Activated naive CD4-positive, alpha-beta T cell treated with anti-CD3 and anti-CD28 coated beads for 36 hours (primary cell): Measurements from ENCODE around the gene TMEM238. TPM values are rescaled to one million over a fixed set of nuclear protein-coding genes. Genes with fewer than 3 reads are reported as not detected.

ENCODE experiments used
- CTCF ChIA-PET: fragments of 350-600 bp; sonication (Branson Sonifier 250); formaldehyde crosslinking; loops from one replicate; lab custom pipeline; 2021; ENCODE audit warnings: antibody characterized with exemption; lab: Charles Lee
- DNase-seq: peaks from one replicate; pipeline ENCODE4 v3.0.0-alpha.2; 2020
- H3K27ac Mint-ChIP-seq: one replicate; pipeline ENCODE4 v1.8.0; 2021; ENCODE audit warnings: mild to moderate bottlenecking, mixed read lengths
- H3K27me3 Mint-ChIP-seq: one replicate; pipeline ENCODE4 v1.8.0; 2021; ENCODE audit warnings: low read depth, mixed read lengths
- H3K36me3 Mint-ChIP-seq: one replicate; pipeline ENCODE4 v1.8.0; 2021; ENCODE audit warnings: low read depth, mixed read lengths
- H3K4me1 Mint-ChIP-seq: one replicate; pipeline ENCODE4 v1.8.0; 2021; ENCODE audit warnings: low read depth, mixed read lengths
- H3K4me3 Mint-ChIP-seq: one replicate; pipeline ENCODE4 v1.8.0; 2021; ENCODE audit warnings: mild to moderate bottlenecking, moderate library complexity, mixed read lengths
- H3K9me3 Mint-ChIP-seq: one replicate; pipeline ENCODE4 v1.8.0; 2021; ENCODE audit warnings: mixed read lengths
- intact Hi-C: fragments of 100-400 bp; cut with micrococcal nuclease; formaldehyde crosslinking; loops from one replicate; pipeline ENCODE4 v1.15.1; 2023
- total RNA-seq, 2 experiments: library from RNA; stranded (reverse); gene quantifications; one replicate each; pipeline ENCODE4 v1.2.3, GENCODE V29; 2021

The TMEM238 gene
- total RNA-seq, 2 experiments from 2014 or later: 9.9 to 10.2 TPM

GRCh38 chr19:55398200-55398925 is 14.3 kb upstream of the TMEM238 start:
- Mint-ChIP-seq H3K36me3 (peaks cover 25% of the 10 kb centered on the region), H3K27me3 (no peaks in the 10 kb centered on the region), H3K4me1 (peaks cover 18% of the 10 kb centered on the region), H3K9me3 (no peaks in the 10 kb centered on the region), H3K27ac (no peak overlapping the region), H3K4me3 (no peak overlapping the region)
- intact Hi-C loops: no loop called here
- DNase-seq: no peak
- CTCF ChIA-PET: no interaction called here

DNA sequence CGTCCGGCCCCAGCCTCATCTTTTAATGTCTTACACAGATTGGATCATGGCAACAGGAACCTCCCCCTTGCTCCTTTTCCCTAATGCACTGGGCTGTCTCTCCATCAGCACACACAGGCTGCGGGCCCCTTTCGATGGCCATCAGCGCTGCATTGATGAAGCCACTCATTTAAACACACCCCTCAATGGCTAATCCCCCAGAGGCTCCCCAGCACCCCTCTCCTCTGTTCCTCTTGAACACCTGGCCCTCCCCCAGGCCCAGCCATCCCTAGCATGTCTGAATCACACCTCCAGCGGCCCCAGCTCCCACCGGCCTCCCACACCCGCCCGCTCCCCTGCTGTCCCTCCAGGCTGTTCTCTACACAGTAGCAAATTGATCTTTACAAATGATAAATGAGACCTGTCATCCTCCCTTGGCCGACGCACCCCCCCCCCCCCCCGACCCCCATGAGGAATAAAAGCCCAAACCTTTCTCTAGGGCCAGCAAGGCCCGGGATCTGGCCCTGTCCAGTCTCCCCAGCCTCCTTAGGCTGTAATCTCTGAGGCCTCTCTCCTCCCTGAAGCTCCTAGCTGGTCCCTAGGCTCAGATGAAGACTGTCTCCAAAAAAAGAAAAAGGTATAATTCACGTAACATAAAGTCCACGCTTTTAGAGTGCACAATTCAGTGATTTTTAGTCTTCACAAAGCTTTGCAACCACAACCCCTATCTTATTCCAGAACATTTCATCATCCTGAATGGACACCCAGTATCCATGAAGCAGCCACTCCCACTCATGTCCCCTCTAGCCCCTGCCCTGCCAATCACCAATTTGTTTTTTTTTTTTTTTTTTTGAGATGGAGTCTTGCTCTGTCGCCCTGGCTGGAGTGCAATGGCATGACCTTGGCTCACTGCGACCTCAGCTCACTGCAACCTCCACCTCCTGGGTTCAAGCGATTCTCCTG is 9.0 kb upstream of the TMEM238 start:
- no peak overlapping the region for H3K27ac Mint-ChIP-seq
- H3K36me3 Mint-ChIP-seq: peaks cover 21% of the 10 kb centered on the region
- H3K4me3 Mint-ChIP-seq: no peak overlapping the region
- H3K9me3 Mint-ChIP-seq: no peaks in the 10 kb centered on the region
- CTCF ChIA-PET: no interaction called here
- intact Hi-C loops: no loop called here
- DNase-seq: no peak
- H3K4me1 Mint-ChIP-seq: peaks cover 31% of the 10 kb centered on the region
- no peaks in the 10 kb centered on the region for H3K27me3 Mint-ChIP-seq

GRCh38 chr19:55391702-55392615 is 7.9 kb upstream of the TMEM238 start:
- peaks cover 35% of the 10 kb centered on the region for H3K4me1 Mint-ChIP-seq
- CTCF ChIA-PET: no interaction called here
- no peaks in the 10 kb centered on the region for H3K27me3 Mint-ChIP-seq
- intact Hi-C loops: no loop called here
- no peak overlapping the region for H3K27ac Mint-ChIP-seq
- no peak for DNase-seq
- H3K9me3 Mint-ChIP-seq: no peaks in the 10 kb centered on the region
- peaks cover 32% of the 10 kb centered on the region for H3K36me3 Mint-ChIP-seq
- H3K4me3 Mint-ChIP-seq: no peak overlapping the region

DNA sequence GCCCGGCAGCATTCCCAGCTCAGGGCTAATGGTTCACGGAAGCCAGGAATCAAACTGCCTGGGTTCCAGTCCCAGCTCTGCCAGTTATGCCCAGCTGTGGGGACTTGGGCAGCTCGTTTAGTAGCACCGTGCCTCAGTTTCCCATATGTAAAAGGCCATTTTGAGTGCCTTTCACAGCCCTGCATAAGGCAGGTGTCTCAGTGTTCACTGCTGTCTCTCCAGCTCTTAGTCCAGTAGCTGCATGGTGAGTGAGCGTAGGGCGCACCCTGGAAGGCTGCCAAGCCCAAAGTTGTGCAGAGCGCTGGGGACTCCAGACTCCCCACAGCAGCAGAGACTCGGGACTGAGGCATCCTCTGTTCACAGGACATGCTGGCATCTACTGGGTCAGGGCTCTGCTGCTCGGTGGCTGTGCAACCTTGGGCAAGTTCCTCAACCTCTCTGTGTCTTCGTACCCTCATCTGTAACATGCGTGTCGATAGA is 7.1 kb upstream of the TMEM238 start:
- Mint-ChIP-seq H3K9me3 (no peaks in the 10 kb centered on the region), H3K27me3 (no peaks in the 10 kb centered on the region), H3K4me1 (peaks cover 42% of the 10 kb centered on the region), H3K27ac (no peak overlapping the region), H3K4me3 (no peak overlapping the region), H3K36me3 (peaks cover 40% of the 10 kb centered on the region)
- DNase-seq: no peak
- intact Hi-C loops: no loop called here
- CTCF ChIA-PET: interaction anchor here (0.6 kb wide), 1 partner anchor 31 kb away, joined by 5 read pairs; no protein-coding TSS in a partner anchor

- H3K4me3 Mint-ChIP-seq: no peak overlapping the region
- no peak for DNase-seq
- peaks cover 43% of the 10 kb centered on the region for H3K4me1 Mint-ChIP-seq
- peaks cover 46% of the 10 kb centered on the region for H3K36me3 Mint-ChIP-seq
- intact Hi-C loops: no loop called here
- no peaks in the 10 kb centered on the region for H3K9me3 Mint-ChIP-seq
- H3K27me3 Mint-ChIP-seq: no peaks in the 10 kb centered on the region
- CTCF ChIA-PET: no interaction called here
- peak overlapping the region; percentile 5 for H3K27ac Mint-ChIP-seq
Measured at GRCh38 chr19:55390461-55390880, 6.4 kb upstream of the TMEM238 start.

DNA sequence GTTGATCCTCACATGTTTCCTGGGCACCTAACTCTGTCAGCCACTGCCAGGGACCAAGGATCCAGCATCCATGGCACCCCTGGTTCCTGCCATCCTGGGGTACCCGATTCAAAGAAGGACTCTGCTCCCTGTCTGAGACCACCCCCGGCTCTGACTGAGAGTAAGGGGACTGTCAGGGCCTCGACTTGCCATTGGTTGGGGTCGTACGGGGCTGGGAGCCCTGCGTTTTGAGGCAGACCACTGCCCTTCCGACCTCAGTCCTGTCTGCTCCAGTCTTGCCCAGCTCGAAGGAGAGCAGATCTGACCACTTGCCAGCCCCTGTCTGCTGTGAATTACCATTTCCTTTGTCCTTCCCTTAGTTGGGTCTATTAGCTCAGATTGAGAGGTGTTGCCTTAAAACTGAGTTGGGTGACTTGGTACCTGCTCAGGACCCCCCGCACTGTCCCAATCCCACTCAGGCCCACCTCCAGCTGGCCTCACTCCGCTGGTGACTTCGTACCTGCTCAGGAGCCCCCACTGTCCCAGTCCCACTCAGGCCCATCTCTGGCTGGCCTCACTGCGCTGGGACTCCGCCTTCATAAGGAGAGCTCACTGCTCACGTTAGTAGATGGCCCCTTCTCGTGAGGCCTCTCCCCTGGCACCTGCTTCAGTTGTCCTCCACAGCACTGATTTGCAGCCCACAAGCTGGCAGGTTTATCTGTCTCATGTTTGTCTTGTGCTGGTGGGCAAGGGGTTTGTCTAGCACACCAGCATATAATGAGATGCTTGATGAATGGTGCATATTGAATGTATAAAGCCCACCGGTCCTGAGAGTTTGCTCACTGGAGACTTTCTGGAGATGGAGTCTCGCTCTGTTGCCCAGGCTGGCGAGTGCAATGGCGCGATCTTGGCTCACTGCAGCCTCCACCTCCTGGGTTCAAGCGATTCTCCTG is 5.6 kb upstream of the TMEM238 start:
- Mint-ChIP-seq H3K4me3 (peak overlapping the region; percentile 26), H3K9me3 (no peaks in the 10 kb centered on the region), H3K27me3 (no peaks in the 10 kb centered on the region), H3K36me3 (peaks cover 46% of the 10 kb centered on the region), H3K27ac (peak overlapping the region; percentile 63), H3K4me1 (peaks cover 43% of the 10 kb centered on the region)
- no peak for DNase-seq
- CTCF ChIA-PET: interaction anchor here (0.6 kb wide), 2 partner anchors 15 to 957 kb away, joined by 3 read pairs; no protein-coding TSS in a partner anchor
- intact Hi-C loops: loop anchor here (5.0 kb wide), 2 partner anchors 253 to 927 kb away; partner anchors contain the start of genes LENG9, ZNF580 and ZNF581

- H3K4me3 Mint-ChIP-seq: peak overlapping the region; percentile 100
- peaks cover 50% of the 10 kb centered on the region for H3K4me1 Mint-ChIP-seq
- H3K9me3 Mint-ChIP-seq: no peaks in the 10 kb centered on the region
- peak overlapping the region; percentile 65 for H3K27ac Mint-ChIP-seq
- CTCF ChIA-PET: interaction anchor here (1.4 kb wide), 1 partner anchor 86 kb away, joined by 4 read pairs; no protein-coding TSS in a partner anchor
- no peaks in the 10 kb centered on the region for H3K27me3 Mint-ChIP-seq
- DNase-seq: no peak
- intact Hi-C loops: loop anchor here (5.0 kb wide), 2 partner anchors 254 to 926 kb away; partner anchors contain the start of genes LENG9, ZNF580 and ZNF581
- peaks cover 46% of the 10 kb centered on the region for H3K36me3 Mint-ChIP-seq
Measured at GRCh38 chr19:55387736-55388497, 3.8 kb upstream of the TMEM238 start.

GRCh38 chr19:55386493-55386971 is 2.4 kb upstream of the TMEM238 start:
- peak overlapping the region; percentile 97 for H3K27ac Mint-ChIP-seq
- H3K4me3 Mint-ChIP-seq: peak overlapping the region; percentile 100
- CTCF ChIA-PET: no interaction called here
- DNase-seq: peak; percentile 22
- H3K27me3 Mint-ChIP-seq: no peaks in the 10 kb centered on the region
- H3K36me3 Mint-ChIP-seq: peaks cover 46% of the 10 kb centered on the region
- peaks cover 59% of the 10 kb centered on the region for H3K4me1 Mint-ChIP-seq
- intact Hi-C loops: loop anchor here (5.0 kb wide), 2 partner anchors 256 to 924 kb away; partner anchors contain the start of genes LENG9, ZNF580 and ZNF581
- no peaks in the 10 kb centered on the region for H3K9me3 Mint-ChIP-seq

DNA sequence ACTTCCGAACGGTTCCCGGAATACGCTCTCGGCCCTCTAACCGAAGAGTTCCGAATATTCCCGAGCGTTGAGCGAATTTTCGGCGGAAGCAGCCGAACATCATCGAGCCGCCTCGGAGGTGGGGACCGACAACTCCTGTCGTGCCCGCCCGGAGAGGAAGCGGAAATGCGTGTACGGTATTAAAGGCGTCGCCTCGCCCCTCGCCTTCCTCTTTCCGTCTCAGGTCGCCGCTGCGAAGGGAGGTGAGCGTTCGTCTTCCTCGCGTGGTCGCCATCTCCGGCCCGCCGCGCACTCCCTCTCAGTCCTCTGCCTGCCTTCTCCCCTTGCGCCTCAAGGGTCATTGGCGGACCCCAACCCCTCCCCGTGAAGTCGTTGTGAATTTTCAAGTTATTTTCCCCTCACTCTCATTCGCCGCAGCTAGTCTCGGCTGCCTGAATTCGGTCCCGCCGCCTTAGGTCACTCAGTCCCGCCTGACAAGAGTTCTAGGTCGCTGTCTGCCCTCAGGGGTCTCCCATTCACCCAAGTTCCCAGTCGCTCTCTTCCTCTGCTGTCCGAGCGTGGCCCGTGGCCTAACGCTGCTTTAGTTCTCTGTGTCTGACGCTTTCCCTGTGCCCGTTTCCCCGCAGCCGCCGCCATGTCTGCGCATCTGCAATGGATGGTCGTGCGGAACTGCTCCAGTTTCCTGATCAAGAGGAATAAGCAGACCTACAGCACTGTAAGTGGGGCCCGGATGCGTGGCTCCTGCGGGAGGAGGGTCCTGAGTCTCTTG is 1.8 kb upstream of the TMEM238 start, which contains the start of gene RPL28:
TSS of gene RPL28 (plus strand) at position 209 of the 769 bp plus-strand sequence. CDS start at position 635, 426 bp downstream.
- CTCF ChIA-PET: no interaction called here
- peak; percentile 99 for DNase-seq
- Mint-ChIP-seq H3K9me3 (no peaks in the 10 kb centered on the region), H3K36me3 (peaks cover 46% of the 10 kb centered on the region), H3K27me3 (no peaks in the 10 kb centered on the region), H3K4me1 (peaks cover 59% of the 10 kb centered on the region), H3K4me3 (peak within 1 kb of the TSS; percentile 100), H3K27ac (peak within 1 kb of the TSS; percentile 97)
- intact Hi-C loops: loop anchor here (1.0 to 5.0 kb wide), 10 partner anchors 22 to 924 kb away; partner anchors contain the start of genes FIZ1, HSPBP1, KMT5C and LENG9
